NCI-H1694 treated with DMSO at 0.1 percent for 48 hours (cell line): ENCODE results near the gene CBX8.
"Not testable (repeated sequence)": the region's sequence is repeated elsewhere in the genome, so short reads cannot be mapped to it uniquely, and the experiment has no call there.

ENCODE experiments used
- DNase-seq: peaks from one replicate; lab custom pipeline; 2025; lab: John Stamatoyannopoulos, UW

Gene CBX8

GRCh38 chr17:79779084-79779529, 17.8 kb downstream of the CBX8 start:
- no peak for DNase-seq

- no peak for DNase-seq
Observed at GRCh38 chr17:79778504-79779083, 18.3 kb downstream of the CBX8 start.

GRCh38 chr17:79777894-79778503, 18.9 kb downstream of the CBX8 start, which contains the start of gene CBX2:
Gene CBX2, plus strand, starts transcription at chr17:79778148. Its CDS starts 88 bp downstream, at chr17:79778236.
- peak; percentile 56 for DNase-seq

GRCh38 chr17:79777120-79777893, 19.6 kb downstream of the CBX8 start:
- DNase-seq, result peak; percentile 59

- DNase-seq, result no peak
Observed at GRCh38 chr17:79776376-79777119, 20.3 kb downstream of the CBX8 start.

GRCh38 chr17:79775632-79776031, 21.2 kb downstream of the CBX8 start:
- no peak for DNase-seq

GRCh38 chr17:79774561-79774975, 22.3 kb downstream of the CBX8 start:
- no peak for DNase-seq

- DNase-seq, result not testable (repeated sequence)
Observed at GRCh38 chr17:79772726-79773125, 24.2 kb downstream of the CBX8 start.

GRCh38 chr17:79771276-79771675, 25.6 kb downstream of the CBX8 start:
- DNase-seq, result no peak

- DNase-seq, result no peak
Observed at GRCh38 chr17:79769570-79770506, 27.0 kb downstream of the CBX8 start.

GRCh38 chr17:79765708-79766107, 31.2 kb downstream of the CBX8 start:
- no peak for DNase-seq

GRCh38 chr17:79761894-79762589, 34.8 kb downstream of the CBX8 start:
- peak; percentile 38 for DNase-seq

GRCh38 chr17:79760197-79760906, 36.5 kb downstream of the CBX8 start:
- peak; percentile 22 for DNase-seq

GRCh38 chr17:79758271-79758670, 38.6 kb downstream of the CBX8 start:
- no peak for DNase-seq

- DNase-seq, result no peak
Observed at GRCh38 chr17:79757140-79757745, 39.6 kb downstream of the CBX8 start.

- DNase-seq, result no peak
Observed at GRCh38 chr17:79755591-79755990, 41.3 kb downstream of the CBX8 start.

- DNase-seq, result not testable (repeated sequence)
Observed at GRCh38 chr17:79754903-79755302, 42.0 kb downstream of the CBX8 start.

- DNase-seq, result no peak
Observed at GRCh38 chr17:79754370-79754769, 42.5 kb downstream of the CBX8 start.

- no peak for DNase-seq
Observed at GRCh38 chr17:79752175-79752574, 44.7 kb downstream of the CBX8 start.
